Upper lobe of left lung (tissue), 4 donors: ENCODE measurements around the gene CREB3L2.

Source experiments
- POLR2A ChIP-seq, 4 donors: fragments of 450-650 bp; IDR thresholded peaks; one replicate each; pipeline ENCODE4 v1.5.1; 2016 to 2017; ENCODE audit warnings: antibody characterized with exemption in 4 of 4, mild to moderate bottlenecking in 2 of 4
- POLR2AphosphoS5 ChIP-seq, 2 donors: sonication (generic); formaldehyde crosslinking; IDR thresholded peaks; one replicate each; pipeline ENCODE4 v1.5.1; 2017; ENCODE audit warnings: antibody characterized with exemption in 2 of 2
- TF ChIP-seq, protein P1 (sequence below), 6 experiments: fragments of 450-650 bp in 4 of 6; fragments of 200-600 bp in 2 of 6; sonication (generic) in 2 of 6; IDR thresholded peaks; one replicate each; pipeline ENCODE4 v1.5.1; 2016 to 2019; ENCODE audit warnings: antibody characterized with exemption in 6 of 6

DNA sequence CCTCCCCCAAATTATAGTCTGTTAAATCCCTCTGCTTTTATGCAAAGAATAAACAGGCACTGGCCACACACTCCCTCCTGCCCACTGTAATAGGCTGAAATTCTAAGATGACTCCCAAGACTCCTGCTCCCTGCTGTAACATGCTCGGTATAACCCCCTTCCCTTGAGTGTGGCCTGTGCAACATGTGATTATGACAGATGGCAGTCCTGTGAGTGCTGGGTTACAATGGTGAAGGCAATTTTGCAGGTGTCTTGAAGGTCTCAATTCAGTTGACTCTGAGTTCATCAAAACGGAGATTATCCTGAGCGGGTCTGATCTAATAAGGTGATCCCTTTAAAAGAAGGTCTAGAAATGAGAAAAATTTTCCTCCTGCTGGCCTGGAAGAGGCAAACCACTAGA, 55.9 kb downstream of the CREB3L2 start:
- TF ChIP-seq, protein P1, sequence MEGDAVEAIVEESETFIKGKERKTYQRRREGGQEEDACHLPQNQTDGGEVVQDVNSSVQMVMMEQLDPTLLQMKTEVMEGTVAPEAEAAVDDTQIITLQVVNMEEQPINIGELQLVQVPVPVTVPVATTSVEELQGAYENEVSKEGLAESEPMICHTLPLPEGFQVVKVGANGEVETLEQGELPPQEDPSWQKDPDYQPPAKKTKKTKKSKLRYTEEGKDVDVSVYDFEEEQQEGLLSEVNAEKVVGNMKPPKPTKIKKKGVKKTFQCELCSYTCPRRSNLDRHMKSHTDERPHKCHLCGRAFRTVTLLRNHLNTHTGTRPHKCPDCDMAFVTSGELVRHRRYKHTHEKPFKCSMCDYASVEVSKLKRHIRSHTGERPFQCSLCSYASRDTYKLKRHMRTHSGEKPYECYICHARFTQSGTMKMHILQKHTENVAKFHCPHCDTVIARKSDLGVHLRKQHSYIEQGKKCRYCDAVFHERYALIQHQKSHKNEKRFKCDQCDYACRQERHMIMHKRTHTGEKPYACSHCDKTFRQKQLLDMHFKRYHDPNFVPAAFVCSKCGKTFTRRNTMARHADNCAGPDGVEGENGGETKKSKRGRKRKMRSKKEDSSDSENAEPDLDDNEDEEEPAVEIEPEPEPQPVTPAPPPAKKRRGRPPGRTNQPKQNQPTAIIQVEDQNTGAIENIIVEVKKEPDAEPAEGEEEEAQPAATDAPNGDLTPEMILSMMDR (IDR thresholded peaks at IDR 0.05) = no peak
- TF ChIP-seq POLR2A (IDR thresholded peaks at IDR 0.05) = no peak
- no peak for TF ChIP-seq POLR2AphosphoS5 (IDR thresholded peaks at IDR 0.05)
